ENCODE data around the gene PHF19. TPM values are rescaled to one million over a fixed set of nuclear protein-coding genes. Genes with fewer than 3 reads are reported as not detected.

PHF19 gene
- total RNA-seq, 2 donors from 2014 or later, result 19.9 to 37.6 TPM

GRCh38 chr9:120864719-120865118 is 12.3 kb downstream of the PHF19 start:
- WGBS, result 92% methylated on average over 5 of the region's 5 CpGs
- H3K4me3 ChIP-seq, result no peak overlapping the region
- intact Hi-C loops (cut with DNase I), result loop anchor here (5.0 kb wide), 1 partner anchor 213 kb away; no protein-coding TSS in a partner anchor

GRCh38 chr9:120863833-120864232 is 13.2 kb downstream of the PHF19 start:
- H3K36me3 ChIP-seq, result peaks cover 0 to 12% of the 10 kb centered on the region in 2 donors
- WGBS, result 87% methylated on average over 7 of the region's 7 CpGs
- no peaks in the 10 kb centered on the region for H3K9me3 ChIP-seq
- DNase-seq (ENCODE audit: low spot score), result no peak
- no peak overlapping the region for H3K4me3 ChIP-seq
- no peaks in the 10 kb centered on the region for H3K4me1 ChIP-seq (replicated peaks)
- TF ChIP-seq POLR2A (IDR thresholded peaks at IDR 0.05) (no peak), POLR2AphosphoS5 (IDR thresholded peaks at IDR 0.05) (no peak)
- TF ChIP-seq, protein P1, sequence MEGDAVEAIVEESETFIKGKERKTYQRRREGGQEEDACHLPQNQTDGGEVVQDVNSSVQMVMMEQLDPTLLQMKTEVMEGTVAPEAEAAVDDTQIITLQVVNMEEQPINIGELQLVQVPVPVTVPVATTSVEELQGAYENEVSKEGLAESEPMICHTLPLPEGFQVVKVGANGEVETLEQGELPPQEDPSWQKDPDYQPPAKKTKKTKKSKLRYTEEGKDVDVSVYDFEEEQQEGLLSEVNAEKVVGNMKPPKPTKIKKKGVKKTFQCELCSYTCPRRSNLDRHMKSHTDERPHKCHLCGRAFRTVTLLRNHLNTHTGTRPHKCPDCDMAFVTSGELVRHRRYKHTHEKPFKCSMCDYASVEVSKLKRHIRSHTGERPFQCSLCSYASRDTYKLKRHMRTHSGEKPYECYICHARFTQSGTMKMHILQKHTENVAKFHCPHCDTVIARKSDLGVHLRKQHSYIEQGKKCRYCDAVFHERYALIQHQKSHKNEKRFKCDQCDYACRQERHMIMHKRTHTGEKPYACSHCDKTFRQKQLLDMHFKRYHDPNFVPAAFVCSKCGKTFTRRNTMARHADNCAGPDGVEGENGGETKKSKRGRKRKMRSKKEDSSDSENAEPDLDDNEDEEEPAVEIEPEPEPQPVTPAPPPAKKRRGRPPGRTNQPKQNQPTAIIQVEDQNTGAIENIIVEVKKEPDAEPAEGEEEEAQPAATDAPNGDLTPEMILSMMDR (IDR thresholded peaks at IDR 0.05), result no peak
- intact Hi-C loops (cut with DNase I), result no loop called here
- H3K27me3 ChIP-seq (replicated peaks; ENCODE audit: insufficient read depth), result no peaks in the 10 kb centered on the region
- no peak overlapping the region for H3K27ac ChIP-seq

More at GRCh38 chr9:120864719-120865118, 12.3 kb downstream of the PHF19 start:
- no peak for DNase-seq (ENCODE audit: low spot score)
- H3K4me1 ChIP-seq (replicated peaks), result no peaks in the 10 kb centered on the region
- H3K36me3 ChIP-seq, result peaks cover 0 to 12% of the 10 kb centered on the region in 2 donors
- H3K27ac ChIP-seq, result no peak overlapping the region
- no peaks in the 10 kb centered on the region for H3K27me3 ChIP-seq (replicated peaks; ENCODE audit: insufficient read depth)
- no peaks in the 10 kb centered on the region for H3K9me3 ChIP-seq
- TF ChIP-seq POLR2A (IDR thresholded peaks at IDR 0.05), result no peak
- no peak for TF ChIP-seq POLR2AphosphoS5 (IDR thresholded peaks at IDR 0.05)
- TF ChIP-seq, protein P1 (IDR thresholded peaks at IDR 0.05), result no peak

- TF ChIP-seq POLR2A (IDR thresholded peaks at IDR 0.05) (no peak), POLR2AphosphoS5 (IDR thresholded peaks at IDR 0.05) (no peak)
- TF ChIP-seq, protein P1 (IDR thresholded peaks at IDR 0.05), result no peak
- Histone ChIP-seq H3K27ac (no peak overlapping the region), H3K27me3 (replicated peaks; ENCODE audit: insufficient read depth) (no peaks in the 10 kb centered on the region), H3K4me1 (replicated peaks) (no peaks in the 10 kb centered on the region), H3K9me3 (no peaks in the 10 kb centered on the region), H3K4me3 (no peak overlapping the region), H3K36me3 (peaks cover 0 to 12% of the 10 kb centered on the region in 2 donors)
- intact Hi-C loops (cut with DNase I), result no loop called here
- no peak for DNase-seq (ENCODE audit: low spot score)
- 89% methylated on average over 12 of the region's 12 CpGs for WGBS
Measured at GRCh38 chr9:120862452-120862851, 14.5 kb downstream of the PHF19 start.

DNA sequence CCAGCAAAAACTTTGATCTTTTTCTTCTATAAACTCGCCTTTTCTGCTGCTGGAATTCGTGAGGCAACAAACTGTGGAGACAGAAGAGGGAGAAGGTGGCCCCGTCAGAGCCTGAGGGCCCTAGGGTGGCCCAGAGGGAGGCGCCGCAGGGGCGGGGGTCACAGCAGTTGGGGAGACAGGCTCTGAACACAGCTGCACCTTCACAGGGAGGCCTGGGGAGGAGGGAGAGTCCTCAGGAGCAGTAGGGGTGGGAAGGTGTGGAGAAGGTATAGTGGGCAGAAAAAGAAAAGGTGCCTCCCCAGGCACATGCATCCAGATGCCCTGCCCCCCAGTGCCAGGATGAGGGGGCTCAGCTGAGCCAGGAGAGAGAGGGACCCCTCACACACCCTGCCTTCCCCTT is 15.1 kb downstream of the PHF19 start:
- peaks cover 0 to 12% of the 10 kb centered on the region in 2 donors for H3K36me3 ChIP-seq
- H3K27me3 ChIP-seq (replicated peaks; ENCODE audit: insufficient read depth), result no peaks in the 10 kb centered on the region

DNA sequence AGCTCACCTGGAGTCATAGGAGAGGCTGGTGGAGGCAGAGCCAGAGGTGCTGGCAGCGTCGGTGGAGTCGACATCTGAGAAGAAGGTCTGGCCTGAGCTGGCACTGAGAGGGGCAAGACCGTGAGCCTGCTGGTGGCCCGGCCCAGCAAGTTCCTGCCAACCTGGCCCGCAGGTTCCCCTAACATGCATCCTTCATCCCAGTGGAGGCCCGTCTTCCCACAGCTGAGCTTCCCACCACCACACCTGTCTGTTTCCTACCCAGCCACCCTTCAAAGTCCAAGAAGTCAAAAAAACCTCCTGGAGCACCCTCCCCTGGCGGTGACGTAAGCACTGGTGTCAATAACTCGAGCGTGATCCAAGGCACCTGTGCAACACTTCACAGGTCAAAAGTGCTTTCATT is 16.9 kb downstream of the PHF19 start:
- WGBS, result 90% methylated on average over 11 of the region's 11 CpGs
- no peak for DNase-seq (ENCODE audit: low spot score)
- H3K4me3 ChIP-seq, result no peak overlapping the region
- H3K27me3 ChIP-seq (replicated peaks; ENCODE audit: insufficient read depth), result no peaks in the 10 kb centered on the region
- no peak overlapping the region for H3K27ac ChIP-seq
- H3K36me3 ChIP-seq, result peaks cover 0 to 12% of the 10 kb centered on the region in 2 donors
- intact Hi-C loops (cut with DNase I), result no loop called here
- no peaks in the 10 kb centered on the region for H3K9me3 ChIP-seq
- TF ChIP-seq, protein P1 (IDR thresholded peaks at IDR 0.05), result no peak
- no peak for TF ChIP-seq POLR2A (IDR thresholded peaks at IDR 0.05)
- peaks cover 5% of the 10 kb centered on the region for H3K4me1 ChIP-seq (replicated peaks)

More for the DNA sequence above, 15.1 kb downstream of the PHF19 start:
- no peak for TF ChIP-seq POLR2A (IDR thresholded peaks at IDR 0.05)
- TF ChIP-seq POLR2AphosphoS5 (IDR thresholded peaks at IDR 0.05), result no peak
- TF ChIP-seq, protein P1 (IDR thresholded peaks at IDR 0.05), result no peak
- no peak overlapping the region for H3K27ac ChIP-seq
- DNase-seq (ENCODE audit: low spot score), result no peak
- intact Hi-C loops (cut with DNase I), result no loop called here
- peaks cover 4% of the 10 kb centered on the region for H3K4me1 ChIP-seq (replicated peaks)
- no peak overlapping the region for H3K4me3 ChIP-seq
- H3K9me3 ChIP-seq, result no peaks in the 10 kb centered on the region
- 94% methylated on average over 6 of the region's 6 CpGs for WGBS
